HG03469 (cell line): ENCODE data around the gene SLC39A12.

ENCODE experiments used
- ATAC-seq: cut with Tn5 transposase; IDR thresholded peaks from one replicate; pipeline ENCODE4 v1.9.1; 2021; ENCODE audit warnings: mild to moderate bottlenecking, moderate library complexity, moderate number of reproducible peaks; ENCODE audit not compliant: unreplicated experiment

Gene SLC39A12

GRCh38 chr10:18043148-18044006 lies 91.7 kb downstream of the SLC39A12 start:
- no peak for ATAC-seq

- ATAC-seq: no peak
These were observed 93.4 kb downstream of the SLC39A12 start for GRCh38 chr10:18044976-18045720.

GRCh38 chr10:18056583-18056982 lies 104.9 kb downstream of the SLC39A12 start:
- ATAC-seq: no peak

- ATAC-seq: no peak
These were observed 108.3 kb downstream of the SLC39A12 start for GRCh38 chr10:18059826-18060559.

GRCh38 chr10:18066947-18067346 lies 115.2 kb downstream of the SLC39A12 start:
- no peak for ATAC-seq

GRCh38 chr10:18068401-18068800 lies 116.7 kb downstream of the SLC39A12 start:
- ATAC-seq: no peak

- ATAC-seq: no peak
These were observed 119.9 kb downstream of the SLC39A12 start for GRCh38 chr10:18071591-18071990.

- no peak for ATAC-seq
These were observed 121.6 kb downstream of the SLC39A12 start for GRCh38 chr10:18073314-18073713.

- ATAC-seq: no peak
These were observed 124.2 kb downstream of the SLC39A12 start for GRCh38 chr10:18075881-18076280.

GRCh38 chr10:18079665-18080295 lies 128.1 kb downstream of the SLC39A12 start:
- ATAC-seq: no peak

GRCh38 chr10:18082381-18082780 lies 130.7 kb downstream of the SLC39A12 start:
- ATAC-seq: no peak

- no peak for ATAC-seq
These were observed 134.1 kb downstream of the SLC39A12 start for GRCh38 chr10:18085855-18086254.

- no peak for ATAC-seq
These were observed 135.0 kb downstream of the SLC39A12 start for GRCh38 chr10:18086746-18087145.

- ATAC-seq: no peak
These were observed 135.6 kb downstream of the SLC39A12 start for GRCh38 chr10:18087355-18087754.
